Liver (tissue), 9 donors: ENCODE measurements around the gene HSPG2. TPM values are rescaled to one million over a fixed set of nuclear protein-coding genes. Genes with fewer than 3 reads are reported as not detected.

Experiments used
- DNase-seq: peaks from one replicate; pipeline ENCODE4 v3.0.0-alpha.2; 2017; ENCODE audit warnings: low spot score
- H3K27ac ChIP-seq, 2 donors: one replicate each; pipeline ENCODE4 v1.7.0; 2013; ENCODE audit warnings: inconsistent platforms in 2 of 2, low read length in 2 of 2, control low read depth in 1 of 2, low read depth in 1 of 2, mild to moderate bottlenecking in 1 of 2
- H3K27me3 ChIP-seq, 4 donors: one replicate each; pipeline versions ENCODE4 v1.6.1 to v1.7.0; 2013; ENCODE audit warnings: low read length in 3 of 4, inconsistent platforms in 1 of 4, mild to moderate bottlenecking in 1 of 4, moderate library complexity in 1 of 4; ENCODE audit not compliant: control insufficient read depth in 4 of 4, insufficient read depth in 4 of 4
- H3K36me3 ChIP-seq, 4 donors: one replicate each; pipeline versions ENCODE4 v1.6.1 to v1.7.0; 2013; ENCODE audit warnings: low read length in 3 of 4, mild to moderate bottlenecking in 3 of 4, low read depth in 1 of 4, moderate library complexity in 1 of 4; ENCODE audit not compliant: control insufficient read depth in 4 of 4, insufficient read depth in 3 of 4
- H3K4me1 ChIP-seq, 4 donors: one replicate each; pipeline versions ENCODE4 v1.6.1 to v1.7.0; 2013; ENCODE audit warnings: low read length in 3 of 4, mild to moderate bottlenecking in 3 of 4, moderate library complexity in 1 of 4; ENCODE audit not compliant: control insufficient read depth in 4 of 4, insufficient read depth in 4 of 4
- H3K4me3 ChIP-seq, 3 donors: one replicate each; pipeline versions ENCODE4 v1.6.1 to v1.7.0; 2013; ENCODE audit warnings: low read length in 3 of 3, control low read depth in 1 of 3, low read depth in 1 of 3, mild to moderate bottlenecking in 1 of 3
- H3K9ac ChIP-seq, 2 donors: one replicate each; pipeline ENCODE4 v1.7.0; 2013; ENCODE audit warnings: low read length in 2 of 2, mild to moderate bottlenecking in 2 of 2, moderate library complexity in 2 of 2, control low read depth in 1 of 2, low read depth in 1 of 2
- H3K9me3 ChIP-seq, 4 donors: one replicate each; pipeline versions ENCODE4 v1.6.1 to v1.7.0; 2013; ENCODE audit warnings: low read length in 3 of 4; ENCODE audit not compliant: control insufficient read depth in 4 of 4
- CTCF ChIP-seq: fragments of 150-350 bp; IDR thresholded peaks from 2 replicates; pipeline ENCODE4 v1.5.1; 2017; ENCODE audit warnings: improper control_type of control experiment, low read depth, low read length; ENCODE audit not compliant: missing input control
- GABPA ChIP-seq, 2 donors: IDR thresholded peaks in 1 of 2; conservative IDR thresholded peaks in 1 of 2; 2 replicates each; pipeline ENCODE4 v1.6.1; 2016; ENCODE audit warnings: antibody characterized with exemption in 2 of 2, mild to moderate bottlenecking in 1 of 2, moderate library complexity in 1 of 2
- HNF4A ChIP-seq, 2 donors: conservative IDR thresholded peaks; 2 replicates each; pipeline ENCODE4 v1.6.1; 2016; ENCODE audit warnings: antibody characterized with exemption in 2 of 2, mild to moderate bottlenecking in 2 of 2
- NR2F2 ChIP-seq: IDR thresholded peaks from 2 replicates; pipeline ENCODE4 v1.6.1; 2016; ENCODE audit warnings: antibody characterized with exemption
- RAD21 ChIP-seq, 2 donors: IDR thresholded peaks; 2 replicates each; pipeline ENCODE4 v1.6.1; 2016; ENCODE audit warnings: antibody characterized with exemption in 2 of 2, mild to moderate bottlenecking in 2 of 2
- SP1 ChIP-seq: IDR thresholded peaks from 2 replicates; pipeline ENCODE4 v1.6.1; 2018; ENCODE audit warnings: antibody characterized with exemption, mild to moderate bottlenecking
- WGBS: extraction: QIAGEN DNeasy Blood & Tissue Kit; methylation state at CpG from one replicate; pipeline ENCODE4 v1.1.7; 2013; 5-methylcytosine and 5-hydroxymethylcytosine counted together
- polyA plus RNA-seq, 2 donors: library from polyadenylated mRNA; stranded (reverse) in 1 of 2; unstranded in 1 of 2; fragments of 200-250 nt in 1 of 2; fragments of >200 nt in 1 of 2; fragmentation: Nextera tagmentation in 1 of 2; extraction: Ambion mirVana in 1 of 2; gene quantifications; one replicate each; pipeline versions ENCODE4 v1.2.1 to v1.2.3, GENCODE V29; 2013 to 2015
- total RNA-seq, 2 donors: library from RNA; depleted of rRNA; stranded (reverse); fragments of >200 nt; gene quantifications; one replicate each; pipeline ENCODE4 v1.2.3, GENCODE V29; 2014
- TF ChIP-seq, protein P1 (sequence below): IDR thresholded peaks from 2 replicates; pipeline ENCODE4 v1.6.1; 2016; ENCODE audit warnings: antibody characterized with exemption
- TF ChIP-seq, protein P2 (sequence below): IDR thresholded peaks from 2 replicates; pipeline ENCODE4 v1.6.1; 2016; ENCODE audit warnings: antibody characterized with exemption
- donor health status: healthy.
- donor health status: healthy.
- donor health status: healthy.
- donor health status: healthy.
- donor health status: healthy.

Gene HSPG2
- total and polyA plus RNA-seq, 4 donors, result 5.6 to 43.9 (median 23.9) TPM

DNA sequence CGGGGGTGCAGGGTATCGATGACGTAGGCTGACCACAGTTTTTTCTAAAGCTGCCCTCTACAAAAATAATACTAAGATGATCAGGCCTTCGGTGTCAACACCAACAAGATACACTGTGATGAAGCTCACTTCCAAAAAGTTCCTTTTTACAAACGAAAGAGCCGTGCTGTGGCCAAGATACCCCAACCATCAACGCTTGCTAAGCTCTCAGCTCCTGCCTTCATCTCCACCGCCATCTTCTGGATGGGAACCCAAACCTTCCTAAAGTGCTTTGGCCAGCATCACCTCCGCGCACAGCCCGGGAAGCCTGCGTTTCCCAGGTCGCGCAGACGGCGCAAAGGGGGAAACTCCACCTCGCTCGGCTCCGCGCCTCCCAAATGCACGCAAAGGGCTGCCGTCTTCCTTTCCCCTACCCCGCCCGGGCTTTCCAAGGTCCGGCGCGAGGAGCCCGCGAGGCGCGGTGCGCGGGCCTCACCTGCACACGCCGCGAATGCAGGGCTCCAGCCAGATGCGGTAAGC lies 154.7 kb downstream of the HSPG2 start:
- peak overlapping the region; percentile 80 to 91 for H3K9ac ChIP-seq
- DNase-seq, result no peak
- peak; percentile 18 to 26 for TF ChIP-seq RAD21 (IDR thresholded peaks at IDR 0.05)
- TF ChIP-seq, protein P1, sequence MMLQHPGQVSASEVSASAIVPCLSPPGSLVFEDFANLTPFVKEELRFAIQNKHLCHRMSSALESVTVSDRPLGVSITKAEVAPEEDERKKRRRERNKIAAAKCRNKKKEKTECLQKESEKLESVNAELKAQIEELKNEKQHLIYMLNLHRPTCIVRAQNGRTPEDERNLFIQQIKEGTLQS, result no peak
- TF ChIP-seq CTCF, result peak; percentile 7
- H3K27ac ChIP-seq, result peak overlapping the region; percentile 98
- no peaks in the 10 kb centered on the region for H3K27me3 ChIP-seq
- H3K9me3 ChIP-seq, result no peaks in the 10 kb centered on the region
- H3K4me3 ChIP-seq, result peak overlapping the region; percentile 88 to 99 (median 96)
- no peaks in the 10 kb centered on the region for H3K36me3 ChIP-seq
- peaks cover 4 to 21% (median 11%) of the 10 kb centered on the region in 4 donors for H3K4me1 ChIP-seq
- WGBS, result under 1% methylated on average over 37 of the region's 37 CpGs

GRCh38 chr1:21781815-21782348 lies 155.2 kb downstream of the HSPG2 start:
- DNase-seq, result no peak
- H3K27me3 ChIP-seq, result no peaks in the 10 kb centered on the region
- H3K9ac ChIP-seq, result peak overlapping the region; percentile 80 to 91
- WGBS, result under 1% methylated on average over 17 of the region's 17 CpGs
- peaks cover 4 to 21% (median 11%) of the 10 kb centered on the region in 4 donors for H3K4me1 ChIP-seq
- peak overlapping the region; percentile 88 to 99 (median 96) for H3K4me3 ChIP-seq
- no peaks in the 10 kb centered on the region for H3K9me3 ChIP-seq
- TF ChIP-seq HNF4A (conservative IDR thresholded peaks at IDR 0.05), result no peak
- no peak for TF ChIP-seq SP1
- TF ChIP-seq, protein P1, result no peak
- TF ChIP-seq, protein P2, sequence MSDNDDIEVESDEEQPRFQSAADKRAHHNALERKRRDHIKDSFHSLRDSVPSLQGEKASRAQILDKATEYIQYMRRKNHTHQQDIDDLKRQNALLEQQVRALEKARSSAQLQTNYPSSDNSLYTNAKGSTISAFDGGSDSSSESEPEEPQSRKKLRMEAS, result no peak
- TF ChIP-seq NR2F2, result peak; percentile 28
- TF ChIP-seq CTCF, result no peak
- TF ChIP-seq GABPA (IDR thresholded peaks at IDR 0.05 in 1 of 2, conservative IDR thresholded peaks at IDR 0.05 in 1 of 2), result no peak
- H3K27ac ChIP-seq, result peak overlapping the region; percentile 98
- H3K36me3 ChIP-seq, result no peaks in the 10 kb centered on the region
